ENCODE measurements around the gene ZNF862. TPM values are rescaled to one million over a fixed set of nuclear protein-coding genes. Genes with fewer than 3 reads are reported as not detected.

The ZNF862 gene
- total RNA-seq, 2 donors from 2014 or later: 8.8 to 9.9 TPM

GRCh38 chr7:149824748-149825566 is 13.2 kb upstream of the ZNF862 start:
- H3K4me3 ChIP-seq: no peak overlapping the region
- H3K4me1 ChIP-seq: peaks cover 4% of the 10 kb centered on the region
- TF ChIP-seq, protein P1, sequence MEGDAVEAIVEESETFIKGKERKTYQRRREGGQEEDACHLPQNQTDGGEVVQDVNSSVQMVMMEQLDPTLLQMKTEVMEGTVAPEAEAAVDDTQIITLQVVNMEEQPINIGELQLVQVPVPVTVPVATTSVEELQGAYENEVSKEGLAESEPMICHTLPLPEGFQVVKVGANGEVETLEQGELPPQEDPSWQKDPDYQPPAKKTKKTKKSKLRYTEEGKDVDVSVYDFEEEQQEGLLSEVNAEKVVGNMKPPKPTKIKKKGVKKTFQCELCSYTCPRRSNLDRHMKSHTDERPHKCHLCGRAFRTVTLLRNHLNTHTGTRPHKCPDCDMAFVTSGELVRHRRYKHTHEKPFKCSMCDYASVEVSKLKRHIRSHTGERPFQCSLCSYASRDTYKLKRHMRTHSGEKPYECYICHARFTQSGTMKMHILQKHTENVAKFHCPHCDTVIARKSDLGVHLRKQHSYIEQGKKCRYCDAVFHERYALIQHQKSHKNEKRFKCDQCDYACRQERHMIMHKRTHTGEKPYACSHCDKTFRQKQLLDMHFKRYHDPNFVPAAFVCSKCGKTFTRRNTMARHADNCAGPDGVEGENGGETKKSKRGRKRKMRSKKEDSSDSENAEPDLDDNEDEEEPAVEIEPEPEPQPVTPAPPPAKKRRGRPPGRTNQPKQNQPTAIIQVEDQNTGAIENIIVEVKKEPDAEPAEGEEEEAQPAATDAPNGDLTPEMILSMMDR (IDR thresholded peaks at IDR 0.05): no peak
- H3K27ac ChIP-seq: no peak overlapping the region
- DNase-seq: no peak
- H3K9me3 ChIP-seq: no peaks in the 10 kb centered on the region
- H3K9ac ChIP-seq (ENCODE audit: low read depth in 2 of 2, low read length in 2 of 2): no peak overlapping the region
- H3K36me3 ChIP-seq: no peaks in the 10 kb centered on the region
- no peaks in the 10 kb centered on the region for H3K27me3 ChIP-seq
- intact Hi-C loops (cut with DNase I): no loop called here

DNA sequence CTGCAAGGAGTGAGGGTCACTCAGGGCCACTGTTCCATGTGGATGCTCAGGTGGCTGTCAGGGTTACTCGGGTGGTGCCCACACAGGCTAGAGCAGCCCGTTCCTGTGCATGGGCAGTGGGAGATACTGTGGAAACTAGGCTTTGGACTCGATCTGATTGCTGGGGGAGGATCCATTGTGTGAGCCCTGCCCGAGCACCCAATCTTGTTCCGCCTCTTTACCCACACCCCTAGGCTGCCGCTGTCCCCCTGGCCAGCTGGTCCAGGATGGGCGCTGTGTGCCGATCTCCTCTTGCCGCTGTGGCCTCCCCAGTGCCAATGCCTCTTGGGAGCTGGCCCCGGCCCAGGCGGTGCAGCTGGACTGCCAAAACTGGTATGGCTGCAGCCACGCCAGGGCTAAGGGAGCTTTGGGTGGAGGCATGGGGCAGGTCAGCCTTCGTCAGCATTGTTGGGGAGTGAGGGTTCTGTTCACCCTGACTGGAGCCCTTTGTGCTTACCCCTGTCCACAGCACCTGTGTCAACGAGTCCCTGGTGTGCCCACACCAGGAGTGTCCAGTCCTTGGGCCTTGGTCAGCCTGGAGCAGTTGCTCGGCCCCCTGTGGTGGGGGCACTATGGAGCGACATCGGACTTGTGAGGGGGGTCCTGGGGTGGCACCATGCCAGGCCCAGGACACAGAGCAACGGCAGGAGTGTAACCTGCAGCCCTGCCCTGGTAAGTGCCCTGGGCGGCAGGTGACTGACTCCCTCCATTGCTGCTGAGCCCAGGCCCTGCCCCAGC is 12.4 kb upstream of the ZNF862 start:
- Histone ChIP-seq H3K9ac (ENCODE audit: low read depth in 2 of 2, low read length in 2 of 2) (no peak overlapping the region), H3K4me3 (no peak overlapping the region), H3K36me3 (no peaks in the 10 kb centered on the region), H3K27ac (no peak overlapping the region), H3K27me3 (no peaks in the 10 kb centered on the region), H3K4me1 (peaks cover 4% of the 10 kb centered on the region), H3K9me3 (no peaks in the 10 kb centered on the region)
- intact Hi-C loops (cut with DNase I): no loop called here
- TF ChIP-seq, protein P1 (IDR thresholded peaks at IDR 0.05): no peak
- DNase-seq: no peak

- Histone ChIP-seq H3K9me3 (no peaks in the 10 kb centered on the region), H3K36me3 (no peaks in the 10 kb centered on the region), H3K9ac (ENCODE audit: low read depth in 2 of 2, low read length in 2 of 2) (no peak overlapping the region), H3K4me3 (no peak overlapping the region), H3K4me1 (peaks cover 1% of the 10 kb centered on the region), H3K27me3 (no peaks in the 10 kb centered on the region), H3K27ac (no peak overlapping the region)
- TF ChIP-seq, protein P1 (IDR thresholded peaks at IDR 0.05): no peak
- intact Hi-C loops (cut with DNase I): no loop called here
- no peak for DNase-seq
Observed at GRCh38 chr7:149826344-149827088, 11.7 kb upstream of the ZNF862 start.

GRCh38 chr7:149827089-149827981 is 10.8 kb upstream of the ZNF862 start:
- no peak for DNase-seq
- no peak overlapping the region for H3K9ac ChIP-seq (ENCODE audit: low read depth in 2 of 2, low read length in 2 of 2)
- TF ChIP-seq, protein P1 (IDR thresholded peaks at IDR 0.05): no peak
- intact Hi-C loops (cut with DNase I): no loop called here
- no peaks in the 10 kb centered on the region for H3K27me3 ChIP-seq
- H3K4me3 ChIP-seq: no peak overlapping the region
- H3K36me3 ChIP-seq: no peaks in the 10 kb centered on the region
- H3K27ac ChIP-seq: no peak overlapping the region
- no peaks in the 10 kb centered on the region for H3K4me1 ChIP-seq
- no peaks in the 10 kb centered on the region for H3K9me3 ChIP-seq

Data from colonic mucosa (tissue), 4 donors.